ENCODE data around the gene C2CD2. TPM values are rescaled to one million over a fixed set of nuclear protein-coding genes. Genes with fewer than 3 reads are reported as not detected.

Gene C2CD2
- polyA plus RNA-seq = 31.9 to 53.3 TPM (median 39.9 TPM) in 3 replicates
- 5.3 TPM for polyA plus RNA-seq (2011; ENCODE audit: low read depth)
- polyA plus RNA-seq (2011; cell fraction: cytosol; rRNA removed) = 18.9 and 22.5 TPM in 2 replicates
- 63.6 and 69.3 TPM in 2 replicates for polyA plus RNA-seq (2011; cell fraction: nucleus; rRNA removed)
- polyA plus RNA-seq (2012; ENCODE audit: low replicate concordance) = 10.2 and 34.7 TPM in 2 replicates
- polyA minus RNA-seq = 82.9 to 226 TPM (median 112 TPM) in 3 replicates
- 41.6 TPM for polyA minus RNA-seq (2011; cell fraction: cytosol; rRNA and poly(A)+ RNA removed)
- polyA minus RNA-seq (2011; cell fraction: nucleus; rRNA and poly(A)+ RNA removed) = 71.8 and 103 TPM in 2 replicates

GRCh38 chr21:41953831-41954653, at the start of gene C2CD2:
Gene C2CD2 (minus strand): TSS chr21:41954018. CDS start chr21:41953648, 370 bp downstream.
- H3K79me2 ChIP-seq (ENCODE audit: control insufficient read depth, insufficient read depth, low read length) = peaks cover 43% of the 10 kb centered on the region
- H3K27me3 ChIP-seq (ENCODE audit: control insufficient read depth, extremely low read depth, insufficient read depth, low read length) = no peaks in the 10 kb centered on the region
- peak; percentile 74 for DNase-seq (ENCODE audit: low read depth, low spot score)
- H3K4me3 ChIP-seq (ENCODE audit: control insufficient read depth in 2 of 3, extremely low read depth in 1 of 3, insufficient read depth in 2 of 3, low read depth in 1 of 3, low read length in 3 of 3) = peak within 1 kb of the TSS; percentile 65 to 80 (median 77)
- dilution Hi-C loops (cut with MboI; ENCODE audit: extremely low pct_ligation_motif_present, low sequenced_read_pairs) = no loop called here
- H4K20me1 ChIP-seq (ENCODE audit: control insufficient read depth, extremely low read depth, insufficient read depth, low read length) = no peaks in the 10 kb centered on the region
- peaks cover 3% of the 10 kb centered on the region for H3K9me1 ChIP-seq (ENCODE audit: control insufficient read depth, extremely low read depth, insufficient read depth, low read length)
- peaks cover 38% of the 10 kb centered on the region for H3K4me1 ChIP-seq (ENCODE audit: control insufficient read depth, extremely low read depth, insufficient read depth, low read length)
- no peaks in the 10 kb centered on the region for H3K9me3 ChIP-seq (ENCODE audit: control insufficient read depth, low read depth, low read length)
- H2AFZ ChIP-seq (ENCODE audit: control insufficient read depth, low read length) = peak within 1 kb of the TSS; percentile 43
- H3K27ac ChIP-seq (ENCODE audit: control insufficient read depth, insufficient read depth, low read length) = peak within 1 kb of the TSS; percentile 63
- peak within 1 kb of the TSS; percentile 78 for H3K9ac ChIP-seq (ENCODE audit: control insufficient read depth, extremely low read depth, insufficient read depth, low read length)
- no peak for FAIRE-seq
- peak within 1 kb of the TSS; percentile 92 for H3K4me2 ChIP-seq (ENCODE audit: control insufficient read depth, extremely low read depth, insufficient read depth, low read depth, low read length)
- peaks cover 0 to 3% of the 10 kb centered on the region in 2 experiments for H3K36me3 ChIP-seq (ENCODE audit: control insufficient read depth in 2 of 2, extremely low read depth in 1 of 2, insufficient read depth in 2 of 2, low read length in 2 of 2)
- no peak for TF ChIP-seq CTCF (optimal IDR thresholded peaks at IDR 0.05 in 1 of 3, IDR thresholded peaks at IDR 0.05 in 1 of 3, conservative IDR thresholded peaks at IDR 0.05 in 1 of 3; ENCODE audit: extremely low read depth in 1 of 3, insufficient read depth in 2 of 3, low read length in 3 of 3)
- TF ChIP-seq EZH2 (IDR thresholded peaks at IDR 0.05; ENCODE audit: low read length) = no peak

DNA sequence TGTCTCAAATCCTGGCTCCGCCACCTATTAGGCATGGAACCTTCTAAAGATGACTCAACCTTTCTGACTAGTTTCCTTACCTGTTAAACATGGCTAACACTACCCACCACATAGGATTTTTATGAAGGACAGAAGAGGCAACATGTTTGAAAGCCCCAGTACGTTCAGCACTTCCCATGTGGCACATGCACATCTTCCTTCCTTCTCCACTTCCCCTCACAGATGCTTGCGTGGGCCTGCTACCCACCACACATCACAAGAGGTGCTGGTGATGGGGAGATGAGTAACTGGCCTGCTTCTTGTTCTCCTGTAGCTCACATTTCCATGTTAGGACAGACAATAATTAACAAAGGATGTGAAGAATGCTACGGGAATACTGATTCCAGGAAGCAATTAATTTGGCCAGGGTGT, 49.2 kb upstream of the C2CD2 start:
- peak overlapping the region; percentile 29 for H3K9ac ChIP-seq (ENCODE audit: control insufficient read depth, extremely low read depth, insufficient read depth, low read length)
- peaks cover 25% of the 10 kb centered on the region for H3K4me1 ChIP-seq (ENCODE audit: control insufficient read depth, extremely low read depth, insufficient read depth, low read length)
- TF ChIP-seq CTCF (optimal IDR thresholded peaks at IDR 0.05 in 1 of 3, IDR thresholded peaks at IDR 0.05 in 1 of 3, conservative IDR thresholded peaks at IDR 0.05 in 1 of 3; ENCODE audit: extremely low read depth in 1 of 3, insufficient read depth in 2 of 3, low read length in 3 of 3) (no peak), EZH2 (IDR thresholded peaks at IDR 0.05; ENCODE audit: low read length) (no peak)
- H3K79me2 ChIP-seq (ENCODE audit: control insufficient read depth, insufficient read depth, low read length) = peaks cover 46% of the 10 kb centered on the region
- dilution Hi-C loops (cut with MboI; ENCODE audit: extremely low pct_ligation_motif_present, low sequenced_read_pairs) = no loop called here
- H3K27ac ChIP-seq (ENCODE audit: control insufficient read depth, insufficient read depth, low read length) = peak overlapping the region; percentile 80
- peak overlapping the region in 1 of 3 experiments; percentile 24 for H3K4me3 ChIP-seq (ENCODE audit: control insufficient read depth in 2 of 3, extremely low read depth in 1 of 3, insufficient read depth in 2 of 3, low read depth in 1 of 3, low read length in 3 of 3)
- no peaks in the 10 kb centered on the region for H3K9me1 ChIP-seq (ENCODE audit: control insufficient read depth, extremely low read depth, insufficient read depth, low read length)
- no peak overlapping the region for H2AFZ ChIP-seq (ENCODE audit: control insufficient read depth, low read length)
- FAIRE-seq (peak; percentile 39), DNase-seq (ENCODE audit: low read depth, low spot score) (no peak)
- H4K20me1 ChIP-seq (ENCODE audit: control insufficient read depth, extremely low read depth, insufficient read depth, low read length) = no peaks in the 10 kb centered on the region
- no peaks in the 10 kb centered on the region for H3K27me3 ChIP-seq (ENCODE audit: control insufficient read depth, extremely low read depth, insufficient read depth, low read length)
- H3K4me2 ChIP-seq (ENCODE audit: control insufficient read depth, extremely low read depth, insufficient read depth, low read depth, low read length) = peak overlapping the region; percentile 69
- peaks cover 6 to 19% of the 10 kb centered on the region in 2 experiments for H3K36me3 ChIP-seq (ENCODE audit: control insufficient read depth in 2 of 2, extremely low read depth in 1 of 2, insufficient read depth in 2 of 2, low read length in 2 of 2)
- no peaks in the 10 kb centered on the region for H3K9me3 ChIP-seq (ENCODE audit: control insufficient read depth, low read depth, low read length)
